Glutamatergic neuron (in vitro differentiated cells): Measurements from ENCODE around the gene DMRTB1. TPM values are rescaled to one million over a fixed set of nuclear protein-coding genes. Genes with fewer than 3 reads are reported as not detected.

Experiments
- DNase-seq: peaks from one replicate; pipeline ENCODE4 v3.0.0; 2022
- H3K27ac Mint-ChIP-seq: one replicate; pipeline ENCODE4 v1.8.0; 2020; ENCODE audit warnings: mild to moderate bottlenecking, mixed read lengths, inconsistent platforms; ENCODE audit not compliant: unreplicated experiment
- H3K27me3 Mint-ChIP-seq: one replicate; pipeline ENCODE4 v1.8.0; 2020; ENCODE audit warnings: mild to moderate bottlenecking, moderate library complexity, mixed read lengths, inconsistent platforms; ENCODE audit not compliant: unreplicated experiment
- H3K36me3 Mint-ChIP-seq: one replicate; pipeline ENCODE4 v1.8.0; 2020; ENCODE audit warnings: mild to moderate bottlenecking, mixed read lengths, inconsistent platforms; ENCODE audit not compliant: unreplicated experiment
- H3K4me1 Mint-ChIP-seq: one replicate; pipeline ENCODE4 v1.8.0; 2020; ENCODE audit warnings: mild to moderate bottlenecking, low read depth, mixed read lengths, inconsistent platforms; ENCODE audit not compliant: unreplicated experiment
- H3K4me3 Mint-ChIP-seq: one replicate; pipeline ENCODE4 v1.8.0; 2020; ENCODE audit warnings: mild to moderate bottlenecking, mixed read lengths, inconsistent platforms; ENCODE audit not compliant: unreplicated experiment
- H3K9me3 Mint-ChIP-seq: one replicate; pipeline ENCODE4 v1.8.0; 2020; ENCODE audit warnings: mild to moderate bottlenecking, moderate library complexity, mixed read lengths, inconsistent platforms; ENCODE audit not compliant: unreplicated experiment
- total RNA-seq: library from RNA; stranded (reverse); fragmentation: NEBNext Ultra II Directional; extraction: Animal tissue kit (Norgen Biotek cat#: 25700); gene quantifications from one replicate; pipeline ENCODE4 v1.2.1, GENCODE V29; 2021; ENCODE audit not compliant: unreplicated experiment
- TF ChIP-seq, protein P1 (sequence below): fragments of 200-600 bp; sonication (generic); IDR thresholded peaks from one replicate; pipeline ENCODE4 v1.5.0; 2021; ENCODE audit not compliant: partially characterized antibody, unreplicated experiment

DMRTB1 gene
- total RNA-seq, 1 donor from 2014 or later, result not detected

GRCh38 chr1:53473463-53473862 is 14.3 kb downstream of the DMRTB1 start:
- no peak overlapping the region for H3K27ac Mint-ChIP-seq
- H3K4me3 Mint-ChIP-seq, result no peak overlapping the region
- DNase-seq, result no peak
- H3K27me3 Mint-ChIP-seq, result peaks cover 5% of the 10 kb centered on the region
- TF ChIP-seq, protein P1, sequence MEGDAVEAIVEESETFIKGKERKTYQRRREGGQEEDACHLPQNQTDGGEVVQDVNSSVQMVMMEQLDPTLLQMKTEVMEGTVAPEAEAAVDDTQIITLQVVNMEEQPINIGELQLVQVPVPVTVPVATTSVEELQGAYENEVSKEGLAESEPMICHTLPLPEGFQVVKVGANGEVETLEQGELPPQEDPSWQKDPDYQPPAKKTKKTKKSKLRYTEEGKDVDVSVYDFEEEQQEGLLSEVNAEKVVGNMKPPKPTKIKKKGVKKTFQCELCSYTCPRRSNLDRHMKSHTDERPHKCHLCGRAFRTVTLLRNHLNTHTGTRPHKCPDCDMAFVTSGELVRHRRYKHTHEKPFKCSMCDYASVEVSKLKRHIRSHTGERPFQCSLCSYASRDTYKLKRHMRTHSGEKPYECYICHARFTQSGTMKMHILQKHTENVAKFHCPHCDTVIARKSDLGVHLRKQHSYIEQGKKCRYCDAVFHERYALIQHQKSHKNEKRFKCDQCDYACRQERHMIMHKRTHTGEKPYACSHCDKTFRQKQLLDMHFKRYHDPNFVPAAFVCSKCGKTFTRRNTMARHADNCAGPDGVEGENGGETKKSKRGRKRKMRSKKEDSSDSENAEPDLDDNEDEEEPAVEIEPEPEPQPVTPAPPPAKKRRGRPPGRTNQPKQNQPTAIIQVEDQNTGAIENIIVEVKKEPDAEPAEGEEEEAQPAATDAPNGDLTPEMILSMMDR, result peak; percentile 21
- no peaks in the 10 kb centered on the region for H3K36me3 Mint-ChIP-seq
- H3K4me1 Mint-ChIP-seq, result peaks cover 4% of the 10 kb centered on the region
- H3K9me3 Mint-ChIP-seq, result no peaks in the 10 kb centered on the region

- Mint-ChIP-seq H3K4me3 (no peak overlapping the region), H3K9me3 (no peaks in the 10 kb centered on the region), H3K4me1 (peaks cover 4% of the 10 kb centered on the region), H3K27ac (no peak overlapping the region), H3K36me3 (no peaks in the 10 kb centered on the region), H3K27me3 (peaks cover 6% of the 10 kb centered on the region)
- no peak for DNase-seq
- TF ChIP-seq, protein P1, result no peak
Observed at GRCh38 chr1:53475664-53476063, 16.5 kb downstream of the DMRTB1 start.

- no peak for DNase-seq
- TF ChIP-seq, protein P1, result no peak
- Mint-ChIP-seq H3K4me1 (peaks cover 4% of the 10 kb centered on the region), H3K27ac (no peak overlapping the region), H3K27me3 (peaks cover 3% of the 10 kb centered on the region), H3K4me3 (no peak overlapping the region), H3K9me3 (no peaks in the 10 kb centered on the region), H3K36me3 (no peaks in the 10 kb centered on the region)
Observed at GRCh38 chr1:53476579-53476978, 17.4 kb downstream of the DMRTB1 start.

DNA sequence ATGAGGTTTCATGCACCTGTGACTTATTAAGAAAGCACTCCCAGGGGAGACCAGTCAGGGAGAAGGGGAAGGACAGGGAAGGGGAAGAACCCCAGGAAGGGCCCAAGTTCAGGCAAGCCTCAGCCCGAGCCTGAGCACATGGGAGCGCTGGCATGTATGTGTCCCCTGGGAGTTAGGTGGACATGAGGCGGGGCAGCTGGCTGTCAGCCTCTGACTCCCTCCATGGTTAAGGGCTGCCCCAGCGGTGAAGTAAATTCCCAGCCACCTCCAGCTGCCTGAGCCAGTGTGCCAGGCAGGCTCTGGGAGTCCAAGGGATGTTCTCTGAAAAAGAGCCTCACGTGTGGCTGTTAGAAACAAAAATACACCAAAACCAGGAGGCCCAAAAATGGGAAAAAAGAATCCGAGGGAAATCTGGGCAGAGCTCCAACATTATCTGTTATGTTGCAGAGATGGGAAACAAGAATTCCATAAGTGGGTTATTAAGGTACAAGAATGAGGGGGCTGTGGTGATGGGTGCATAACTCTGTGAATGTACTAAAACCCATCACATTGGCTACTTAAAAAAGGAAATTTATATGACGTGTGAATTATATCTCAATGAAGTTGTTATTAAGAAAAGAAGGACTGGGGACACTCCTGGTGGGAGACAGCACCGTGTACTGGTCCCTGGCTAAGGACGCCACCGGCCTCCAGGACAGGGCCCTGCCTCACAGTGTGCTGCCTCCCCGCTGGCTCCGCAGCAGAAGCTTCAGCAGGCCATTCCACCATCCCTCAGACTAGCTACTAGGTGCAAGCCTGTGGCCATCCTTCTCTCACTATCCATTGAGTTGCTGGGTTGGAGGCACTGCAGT is 18.7 kb downstream of the DMRTB1 start:
- TF ChIP-seq, protein P1, result no peak
- H3K36me3 Mint-ChIP-seq, result no peaks in the 10 kb centered on the region
- DNase-seq, result no peak
- H3K27ac Mint-ChIP-seq, result peak overlapping the region; percentile 12
- H3K9me3 Mint-ChIP-seq, result peaks cover 4% of the 10 kb centered on the region
- no peak overlapping the region for H3K4me3 Mint-ChIP-seq
- peaks cover 3% of the 10 kb centered on the region for H3K27me3 Mint-ChIP-seq
- H3K4me1 Mint-ChIP-seq, result peaks cover 8% of the 10 kb centered on the region

- Mint-ChIP-seq H3K27ac (no peak overlapping the region), H3K4me3 (no peak overlapping the region), H3K9me3 (peaks cover 4% of the 10 kb centered on the region), H3K27me3 (peaks cover 3% of the 10 kb centered on the region), H3K36me3 (no peaks in the 10 kb centered on the region), H3K4me1 (peaks cover 10% of the 10 kb centered on the region)
- TF ChIP-seq, protein P1, result no peak
- DNase-seq, result no peak
Observed at GRCh38 chr1:53478502-53478818, 19.3 kb downstream of the DMRTB1 start.
